MV-4-11 (cell line): ENCODE results near the gene SMC1A.

ENCODE experiments used
- DNase-seq: peaks from one replicate; lab custom pipeline; 2025; lab: John Stamatoyannopoulos, UW

The SMC1A gene

GRCh38 chrX:53340852-53341645 is 81.4 kb downstream of the SMC1A start:
- no peak for DNase-seq

GRCh38 chrX:53337101-53337500 is 85.4 kb downstream of the SMC1A start:
- peak; percentile 45 for DNase-seq

DNA sequence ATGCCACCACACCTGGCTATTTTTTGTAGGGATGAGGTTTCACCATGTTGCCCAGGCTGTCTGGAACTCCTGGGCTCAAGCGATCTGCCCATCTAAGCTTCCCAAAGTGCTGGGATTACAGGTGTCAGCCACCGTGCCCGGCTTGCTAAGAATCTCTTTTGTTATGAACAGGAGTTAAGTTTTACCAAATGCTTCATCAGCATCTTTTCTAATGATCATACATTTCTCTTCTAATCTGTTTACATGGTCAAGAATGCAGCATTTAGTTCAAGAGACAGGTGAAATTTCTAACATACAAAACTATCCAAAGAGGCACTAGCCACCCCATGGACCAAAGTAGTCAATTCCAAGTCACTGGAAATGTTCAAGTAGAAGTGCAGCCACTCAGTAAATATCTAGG is 88.6 kb downstream of the SMC1A start:
- DNase-seq, result no peak

GRCh38 chrX:53332204-53332603 is 90.2 kb downstream of the SMC1A start:
- no peak for DNase-seq

DNA sequence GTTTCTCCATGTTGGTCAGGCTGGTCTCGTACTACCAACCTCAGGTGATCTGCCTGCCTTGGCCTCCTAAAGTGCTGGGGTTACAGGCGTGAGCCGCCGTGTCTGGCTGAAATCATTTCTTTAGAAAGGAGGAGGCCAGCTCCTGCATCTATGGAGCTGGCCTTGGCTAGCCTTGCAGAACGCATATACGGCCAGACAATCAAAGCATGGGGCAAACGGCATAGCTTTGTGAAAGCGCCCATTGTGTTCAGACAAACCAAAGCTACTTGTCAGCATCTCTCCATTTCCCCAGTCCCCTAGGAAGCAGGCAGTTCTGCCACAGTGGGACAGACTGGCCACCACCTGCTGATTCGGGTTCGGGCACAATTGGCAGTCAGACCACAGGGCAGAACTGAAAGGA is 92.1 kb downstream of the SMC1A start:
- DNase-seq, result no peak

- peak; percentile 60 for DNase-seq
Observed at GRCh38 chrX:53324803-53325202, 97.7 kb downstream of the SMC1A start.
